ENCODE measurements around the gene TOR1AIP2.

Gene TOR1AIP2

GRCh38 chr1:179815641-179816040 is 62.0 kb downstream of the TOR1AIP2 start:
- DNase-seq (ENCODE audit: low read depth): no peak
- no peak for TF ChIP-seq CTCF (IDR thresholded peaks at IDR 0.05; ENCODE audit: low read depth, low read length, missing control alignments)
- peak overlapping the region; percentile 45; the same call in 1 of the 2 replicates for H3K4me3 ChIP-seq (ENCODE audit: low read depth, low read length)

- no peak for DNase-seq (ENCODE audit: low read depth)
- no peak for TF ChIP-seq CTCF (IDR thresholded peaks at IDR 0.05; ENCODE audit: low read depth, low read length, missing control alignments)
- H3K4me3 ChIP-seq (ENCODE audit: low read depth, low read length): peak overlapping the region; percentile 45
Measured at GRCh38 chr1:179814546-179814838, 63.1 kb downstream of the TOR1AIP2 start.

GRCh38 chr1:179813626-179814545 is 63.7 kb downstream of the TOR1AIP2 start:
- H3K4me3 ChIP-seq (ENCODE audit: low read depth, low read length): no peak overlapping the region
- no peak for DNase-seq (ENCODE audit: low read depth)
- no peak for TF ChIP-seq CTCF (IDR thresholded peaks at IDR 0.05; ENCODE audit: low read depth, low read length, missing control alignments)

- DNase-seq (ENCODE audit: low read depth): no peak
- TF ChIP-seq CTCF (IDR thresholded peaks at IDR 0.05; ENCODE audit: low read depth, low read length, missing control alignments): no peak
- H3K4me3 ChIP-seq (ENCODE audit: low read depth, low read length): no peak overlapping the region
Measured at GRCh38 chr1:179812501-179813292, 64.9 kb downstream of the TOR1AIP2 start.

GRCh38 chr1:179810367-179810715 is 67.3 kb downstream of the TOR1AIP2 start:
- no peak for DNase-seq (ENCODE audit: low read depth)
- no peak overlapping the region for H3K4me3 ChIP-seq (ENCODE audit: low read depth, low read length)
- TF ChIP-seq CTCF (IDR thresholded peaks at IDR 0.05; ENCODE audit: low read depth, low read length, missing control alignments): no peak

- peak; percentile 35 for DNase-seq (ENCODE audit: low read depth)
- H3K4me3 ChIP-seq (ENCODE audit: low read depth, low read length): no peak overlapping the region
- peak; percentile 94 for TF ChIP-seq CTCF (IDR thresholded peaks at IDR 0.05; ENCODE audit: low read depth, low read length, missing control alignments)
Measured at GRCh38 chr1:179809506-179810366, 67.9 kb downstream of the TOR1AIP2 start.
